ENCODE results near the gene PABPN1. TPM values are rescaled to one million over a fixed set of nuclear protein-coding genes. Genes with fewer than 3 reads are reported as not detected.

The PABPN1 gene
- total RNA-seq, 2 experiments from 2014 or later: 294 to 299 TPM

GRCh38 chr14:23299211-23299957 lies 21.9 kb upstream of the PABPN1 start:
- ChIA-PET POLR2A (interaction anchor here (1.5 kb wide), 1 partner anchor 13 kb away, joined by 3 read pairs; the partner anchor contains the start of gene HOMEZ), CTCF (interaction anchor here (1.3 to 3.8 kb wide), 3 partner anchors 9 to 179 kb away, joined by 3 to 20 read pairs (median 5); no protein-coding TSS in a partner anchor)

- ChIA-PET CTCF (interaction anchor here (1.9 to 4.5 kb wide), 4 partner anchors 10 to 205 kb away, joined by 5 to 47 read pairs (median 14); partner anchors contain the start of genes ACIN1, C14orf119 and PABPN1), POLR2A (interaction anchor here (0.6 to 3.4 kb wide), 4 partner anchors 14 to 208 kb away, joined by 3 to 73 read pairs (median 3); partner anchors contain the start of genes ACIN1, HOMEZ and PABPN1)
Measured at GRCh38 chr14:23299986-23300686, 21.1 kb upstream of the PABPN1 start.

GRCh38 chr14:23300687-23301223 lies 20.5 kb upstream of the PABPN1 start:
- CTCF ChIA-PET: interaction anchor here (1.4 to 4.5 kb wide), 6 partner anchors 10 to 206 kb away, joined by 5 to 47 read pairs (median 8); partner anchors contain the start of genes ACIN1, C14orf119, HOMEZ and PABPN1
- POLR2A ChIA-PET: interaction anchor here (0.6 to 3.4 kb wide), 5 partner anchors 14 to 208 kb away, joined by 3 to 73 read pairs (median 3); partner anchors contain the start of genes ACIN1, HOMEZ and PABPN1

GRCh38 chr14:23301288-23301968 lies 19.8 kb upstream of the PABPN1 start:
- CTCF ChIA-PET: interaction anchor here (1.3 to 4.5 kb wide), 7 partner anchors 11 to 294 kb away, joined by 3 to 47 read pairs (median 7); partner anchors contain the start of genes ACIN1, C14orf119, HOMEZ and PABPN1
- POLR2A ChIA-PET: interaction anchor here (0.9 to 3.4 kb wide), 6 partner anchors 16 to 207 kb away, joined by 3 to 73 read pairs (median 5); partner anchors contain the start of genes ACIN1, C14orf119, HOMEZ and PABPN1

- ChIA-PET CTCF (interaction anchor here (1.3 to 4.5 kb wide), 9 partner anchors 9 to 732 kb away, joined by 3 to 47 read pairs (median 5); partner anchors contain the start of genes ACIN1, C14orf119, HOMEZ and PABPN1), POLR2A (interaction anchor here (0.9 to 3.4 kb wide), 6 partner anchors 16 to 207 kb away, joined by 3 to 73 read pairs (median 5); partner anchors contain the start of genes ACIN1, C14orf119, HOMEZ and PABPN1)
Measured at GRCh38 chr14:23301969-23302289, 19.3 kb upstream of the PABPN1 start.

GRCh38 chr14:23302290-23303225 lies 18.7 kb upstream of the PABPN1 start, which contains the start of gene PPP1R3E:
Gene PPP1R3E, minus strand, starts transcription at chr14:23302859. Its CDS starts 283 bp downstream, at chr14:23302576.
- CTCF ChIA-PET: interaction anchor here (0.6 to 4.5 kb wide), 11 partner anchors 7 to 732 kb away, joined by 3 to 47 read pairs (median 5); partner anchors contain the start of genes ACIN1, C14orf119, HOMEZ and PABPN1
- POLR2A ChIA-PET: interaction anchor here (0.5 to 3.4 kb wide), 11 partner anchors 16 to 1743 kb away, joined by 3 to 73 read pairs (median 4); partner anchors contain the start of genes ACIN1, C14orf119, HOMEZ and PABPN1

GRCh38 chr14:23306412-23307145 lies 14.7 kb upstream of the PABPN1 start, which contains the start of gene BCL2L2:
Gene BCL2L2, plus strand, starts transcription at chr14:23306833. Its CDS starts 935 bp downstream, at chr14:23307768.
- ChIA-PET CTCF (no interaction called here), POLR2A (interaction anchor here (1.3 kb wide), 1 partner anchor 14 kb away, joined by 5 read pairs; the partner anchor contains the start of gene PABPN1)

GRCh38 chr14:23307146-23307530 lies 14.1 kb upstream of the PABPN1 start:
- POLR2A ChIA-PET: no interaction called here

GRCh38 chr14:23307687-23308644 lies 13.3 kb upstream of the PABPN1 start:
- ChIA-PET POLR2A (interaction anchor here (0.7 kb wide), 1 partner anchor 12 kb away, joined by 3 read pairs; no protein-coding TSS in a partner anchor), CTCF (interaction anchor here (1.0 to 1.3 kb wide), 3 partner anchors 10 to 14 kb away, joined by 3 to 5 read pairs (median 3); no protein-coding TSS in a partner anchor)

More at GRCh38 chr14:23307146-23307530, 14.1 kb upstream of the PABPN1 start:
- CTCF ChIA-PET: no interaction called here

GRCh38 chr14:23308721-23309445 lies 12.4 kb upstream of the PABPN1 start:
- ChIA-PET POLR2A (no interaction called here), CTCF (interaction anchor here (1.0 to 1.3 kb wide), 3 partner anchors 9 to 13 kb away, joined by 3 to 5 read pairs (median 3); no protein-coding TSS in a partner anchor)

- POLR2A ChIA-PET: interaction anchor here (1.4 kb wide), 1 partner anchor 11 kb away, joined by 4 read pairs; the partner anchor contains the start of gene PABPN1
Measured at GRCh38 chr14:23310546-23310945, 10.7 kb upstream of the PABPN1 start.

GRCh38 chr14:23316300-23316699 lies 5.0 kb upstream of the PABPN1 start:
- CTCF ChIA-PET: no interaction called here
- POLR2A ChIA-PET: no interaction called here

More at GRCh38 chr14:23310546-23310945, 10.7 kb upstream of the PABPN1 start:
- CTCF ChIA-PET: interaction anchor here (1.4 kb wide), 1 partner anchor 8 kb away, joined by 3 read pairs; the partner anchor contains the start of gene PPP1R3E

- ChIA-PET CTCF (interaction anchor here (0.6 to 7.1 kb wide), 9 partner anchors 9 to 258 kb away, joined by 3 to 47 read pairs (median 3); partner anchors contain the start of genes HOMEZ and PPP1R3E), POLR2A (interaction anchor here (0.6 to 2.9 kb wide), 4 partner anchors 12 to 29 kb away, joined by 3 to 73 read pairs (median 6); partner anchors contain the start of genes BCL2L2 and PPP1R3E)
Measured at GRCh38 chr14:23319746-23320583, 1.3 kb upstream of the PABPN1 start.

Data from activated CD8-positive, alpha-beta memory T cell treated with anti-CD3 and anti-CD28 coated beads for 36 hours (primary cell).